Left colon (tissue), 2 donors: ENCODE data around the gene C20orf204. TPM values are rescaled to one million over a fixed set of nuclear protein-coding genes. Genes with fewer than 3 reads are reported as not detected.
A peak's percentile ranks its signal among the peaks of the same experiment; 100 is the strongest.

Experiments used
- ATAC-seq: fragments of 200-7000 bp; cut with Tn5 transposase; one replicate; pipeline ENCODE4 v1.9.1; 2020; ENCODE audit warnings: mild to moderate bottlenecking, moderate library complexity
- DNase-seq, 2 donors: peaks; one replicate each; pipeline ENCODE4 v3.0.0-alpha.2; 2020
- intact Hi-C, 2 donors: fragments of 100-400 bp; cut with DNase I in 1 of 2; cut with micrococcal nuclease in 1 of 2; formaldehyde crosslinking; loops; one replicate each; pipeline versions ENCODE4 v1.11.2 to v1.14.0; 2022; cut with DNase I, micrococcal nuclease
- total RNA-seq, 2 donors: library from RNA; stranded (reverse); fragmentation: NEBNext Ultra II Directional; extraction: Animal tissue kit (Norgen Biotek cat#: 25700); gene quantifications; one replicate each; pipeline ENCODE4 v1.2.1, GENCODE V29; 2021
- donor health status: DM: no; HTN: no; CAD: no.
- donor health status: DM: yes; HTN: yes; CAD: no.

The C20orf204 gene
- total RNA-seq, 2 donors from 2014 or later, result 0.67 to 1.7 TPM

- no peak for DNase-seq
- intact Hi-C loops, result no loop called here
- ATAC-seq, result no peak
Measured at GRCh38 chr20:64065062-64065973, 29.3 kb downstream of the C20orf204 start.

- no peak for ATAC-seq
- intact Hi-C loops, result no loop called here
- DNase-seq, result peak in 1 of 2 donors; percentile 36
Measured at GRCh38 chr20:64065974-64066343, 30.0 kb downstream of the C20orf204 start.

- ATAC-seq, result no peak
- intact Hi-C loops, result no loop called here
Measured at GRCh38 chr20:64067005-64067632, 31.1 kb downstream of the C20orf204 start.

DNA sequence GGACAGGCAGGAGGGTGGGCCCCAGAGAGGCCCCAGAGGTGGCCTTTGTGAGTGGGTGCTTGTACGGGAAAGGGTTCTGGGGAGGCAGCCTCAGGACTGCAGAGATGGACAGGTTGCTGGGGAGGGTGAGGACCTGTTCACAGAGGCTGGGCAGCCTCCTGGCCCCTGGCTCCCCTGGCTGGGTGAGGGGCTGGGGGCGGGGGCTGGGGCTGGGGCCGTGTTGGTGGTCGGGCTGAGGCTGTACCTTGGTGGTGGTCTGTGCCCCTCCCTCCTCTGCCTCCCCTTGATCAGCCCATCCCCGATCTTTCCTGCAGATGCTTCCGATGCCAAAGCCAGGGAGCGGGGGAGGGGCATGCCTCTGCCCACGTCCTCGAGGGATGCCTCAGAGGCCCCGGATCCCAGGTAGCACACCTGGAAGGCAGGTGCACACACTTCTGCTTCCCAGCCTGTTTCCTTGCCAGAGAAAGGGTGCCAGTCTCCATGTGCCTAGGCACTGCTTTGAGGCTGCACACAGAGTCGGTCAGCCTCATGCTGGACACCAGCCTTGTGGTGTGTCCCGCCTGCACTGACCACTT is 31.8 kb downstream of the C20orf204 start:
- intact Hi-C loops, result no loop called here
- no peak for ATAC-seq
- no peak for DNase-seq

More at GRCh38 chr20:64067005-64067632, 31.1 kb downstream of the C20orf204 start:
- DNase-seq, result no peak

- no peak for DNase-seq
- ATAC-seq, result no peak
- intact Hi-C loops, result no loop called here
Measured at GRCh38 chr20:64068386-64069208, 32.6 kb downstream of the C20orf204 start.

- intact Hi-C loops, result no loop called here
- ATAC-seq (no peak), DNase-seq (no peak)
Measured at GRCh38 chr20:64069209-64069613, 33.2 kb downstream of the C20orf204 start.

GRCh38 chr20:64069614-64070243 is 33.7 kb downstream of the C20orf204 start:
- ATAC-seq (peak; percentile 33), DNase-seq (peak in 1 of 2 donors; percentile 40)
- intact Hi-C loops, result no loop called here

GRCh38 chr20:64070244-64070993 is 34.4 kb downstream of the C20orf204 start:
- DNase-seq, result no peak
- intact Hi-C loops, result no loop called here

DNA sequence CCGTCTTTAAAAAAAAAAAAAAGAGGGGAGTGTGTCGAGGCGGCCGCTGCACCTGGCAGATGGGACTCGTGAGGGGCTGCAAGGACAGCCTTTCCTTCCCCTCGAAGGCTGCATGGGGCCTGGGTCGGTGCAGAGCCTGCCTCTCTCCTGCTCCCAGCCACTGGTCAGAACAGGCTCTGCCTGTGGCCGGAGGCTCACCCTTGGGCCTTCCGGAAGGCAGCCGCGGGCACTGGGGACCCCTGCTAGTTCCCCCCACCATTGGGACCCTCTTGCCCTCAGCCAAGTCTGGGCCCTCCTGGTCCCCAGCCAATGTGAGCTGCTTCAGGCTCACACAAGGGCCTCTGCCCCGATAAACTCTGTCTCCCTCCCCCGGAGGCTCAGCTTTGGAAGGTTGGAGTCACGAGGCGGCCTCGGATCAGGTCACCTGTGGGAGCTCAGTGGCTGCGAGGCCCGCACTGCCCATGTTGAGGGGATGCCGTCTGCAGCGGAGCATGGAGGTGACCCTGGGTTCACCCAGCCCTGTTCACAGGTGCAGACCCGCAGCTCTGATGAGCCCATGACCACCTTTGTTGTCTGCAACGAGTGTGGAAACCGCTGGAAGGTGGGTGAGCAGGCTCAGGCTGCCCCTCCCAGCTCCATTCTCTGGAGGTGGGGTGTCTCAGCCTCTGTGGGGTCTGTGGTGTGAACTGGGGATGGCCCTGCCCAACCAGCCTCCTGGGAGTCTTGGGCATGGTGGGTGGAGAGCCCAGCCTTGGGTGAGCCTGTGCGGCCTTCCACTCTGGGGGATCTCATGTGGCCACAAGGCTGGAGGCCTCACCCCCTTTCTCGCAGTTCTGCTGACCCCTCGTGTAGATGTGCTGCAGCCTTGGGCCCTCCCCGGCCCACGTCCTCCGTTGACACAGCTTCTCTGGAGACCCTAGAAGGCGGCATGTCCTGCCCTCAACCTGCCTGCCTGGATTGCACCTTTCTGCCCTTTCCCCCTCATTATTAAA is 35.7 kb downstream of the C20orf204 start:
- DNase-seq (no peak), ATAC-seq (no peak)
- intact Hi-C loops, result no loop called here

More at GRCh38 chr20:64070244-64070993, 34.4 kb downstream of the C20orf204 start:
- no peak for ATAC-seq

GRCh38 chr20:64072498-64073063 is 36.6 kb downstream of the C20orf204 start:
- ATAC-seq (no peak), DNase-seq (no peak)
- intact Hi-C loops, result no loop called here

DNA sequence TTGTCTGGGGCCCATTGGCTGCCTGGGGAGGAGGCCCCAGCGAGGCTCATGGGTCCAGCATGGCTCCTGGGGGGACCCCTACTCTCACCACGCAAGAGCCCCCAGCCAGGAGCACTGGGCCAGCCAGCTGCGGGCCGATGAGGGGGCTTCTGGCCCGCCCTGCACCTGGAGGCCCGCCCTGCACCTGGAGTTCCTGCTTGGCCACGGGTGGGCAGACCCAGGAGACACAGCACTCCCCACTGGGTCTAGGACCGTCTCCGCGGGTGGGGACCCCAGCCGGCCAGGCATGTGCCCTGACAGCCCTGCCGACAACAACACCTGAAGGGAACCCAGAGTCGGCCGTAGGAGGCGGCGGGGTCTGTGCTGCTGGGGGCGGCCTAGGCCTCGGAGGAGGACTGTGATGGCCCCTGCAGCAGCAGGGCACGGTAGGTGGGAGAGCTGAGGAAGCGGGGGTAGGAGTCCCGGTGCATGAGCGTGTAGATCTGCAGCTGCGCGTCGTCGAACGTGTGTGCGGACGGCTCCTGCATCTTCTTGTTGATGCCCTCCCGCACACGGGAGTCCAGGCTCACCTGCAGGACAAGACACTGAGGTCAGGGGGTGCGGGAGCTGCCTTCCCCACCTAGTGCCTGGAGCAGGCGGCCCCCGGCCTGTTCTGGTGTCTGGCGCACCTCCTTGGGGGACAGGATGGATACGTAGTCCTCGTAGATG is 37.6 kb downstream of the C20orf204 start:
- intact Hi-C loops, result no loop called here
- no peak for DNase-seq
- ATAC-seq, result no peak

GRCh38 chr20:64074184-64074789 is 38.3 kb downstream of the C20orf204 start:
- DNase-seq (no peak), ATAC-seq (no peak)
- intact Hi-C loops, result no loop called here

DNA sequence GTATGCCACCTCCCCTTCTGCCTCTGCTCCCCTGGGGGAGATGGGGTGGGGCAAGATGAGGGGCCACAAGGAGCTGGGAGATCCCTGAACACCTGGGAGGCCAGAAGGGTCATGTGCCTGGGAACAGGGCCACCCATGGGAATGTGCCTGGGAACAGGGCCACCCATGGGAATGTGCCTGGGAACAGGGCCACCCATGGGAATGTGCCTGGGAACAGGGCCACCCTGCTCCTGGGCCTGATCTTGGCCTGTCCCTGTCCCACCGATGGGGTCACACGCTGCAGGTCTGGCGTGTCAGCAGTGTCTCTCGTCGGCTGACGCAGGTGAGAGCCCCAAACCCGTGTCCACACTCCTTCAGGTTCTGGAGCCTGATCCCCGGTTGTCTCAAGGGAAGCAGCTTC is 39.0 kb downstream of the C20orf204 start:
- ATAC-seq, result no peak
- intact Hi-C loops, result no loop called here
- no peak for DNase-seq

DNA sequence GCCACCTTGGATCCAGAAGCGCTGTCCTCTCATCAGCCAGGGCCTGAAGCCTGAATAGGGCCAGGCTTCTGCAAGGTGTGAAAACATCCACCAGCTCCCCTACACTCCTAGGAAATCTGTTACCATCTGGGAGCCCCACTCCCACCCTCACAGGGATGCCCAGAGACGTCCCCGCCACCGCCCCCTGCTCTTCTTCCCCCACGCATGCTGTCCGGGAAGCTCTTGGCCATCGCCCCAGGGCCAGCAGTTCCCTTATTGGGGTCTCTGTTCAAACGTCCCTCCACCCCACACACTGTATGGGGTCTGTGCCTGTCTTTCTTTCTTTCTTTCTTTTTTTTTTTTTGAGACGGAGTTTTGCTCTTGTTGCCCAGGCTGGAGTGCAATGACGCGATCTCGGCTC is 39.6 kb downstream of the C20orf204 start:
- ATAC-seq (no peak), DNase-seq (no peak)
- intact Hi-C loops, result no loop called here
